ENCODE data around the gene NUS1. TPM values are rescaled to one million over a fixed set of nuclear protein-coding genes. Genes with fewer than 3 reads are reported as not detected.
"Not testable (repeated sequence)": the region's sequence is repeated elsewhere in the genome, so short reads cannot be mapped to it uniquely, and the experiment has no call there.

The NUS1 gene
- total RNA-seq, 4 donors from 2014 or later = 18.4 to 37.1 (median 23.0) TPM

GRCh38 chr6:117718895-117719294, 43.6 kb downstream of the NUS1 start:
- DNase-seq (ENCODE audit: low spot score) (no peak), ATAC-seq (ENCODE audit: low FRiP score) (no peak)
- TF ChIP-seq CTCF (IDR thresholded peaks at IDR 0.05) = no peak

GRCh38 chr6:117721520-117721919, 46.3 kb downstream of the NUS1 start:
- not testable (repeated sequence) for DNase-seq (ENCODE audit: low spot score); ATAC-seq (ENCODE audit: low FRiP score)

- no peak for TF ChIP-seq CTCF (IDR thresholded peaks at IDR 0.05)
- ATAC-seq (ENCODE audit: low FRiP score) (no peak), DNase-seq (ENCODE audit: low spot score) (no peak)
These were observed 53.4 kb downstream of the NUS1 start for GRCh38 chr6:117728626-117729025.

- no peak for DNase-seq (ENCODE audit: low spot score)
- ATAC-seq (ENCODE audit: low FRiP score) = no peak
- no peak for TF ChIP-seq CTCF (IDR thresholded peaks at IDR 0.05)
These were observed 54.3 kb downstream of the NUS1 start for GRCh38 chr6:117729613-117730012.

GRCh38 chr6:117733341-117733740, 58.1 kb downstream of the NUS1 start:
- DNase-seq (ENCODE audit: low spot score) (no peak), ATAC-seq (ENCODE audit: low FRiP score) (no peak)
- TF ChIP-seq CTCF (IDR thresholded peaks at IDR 0.05) = no peak

- ATAC-seq (ENCODE audit: low FRiP score) (no peak), DNase-seq (ENCODE audit: low spot score) (no peak)
- no peak for TF ChIP-seq CTCF (IDR thresholded peaks at IDR 0.05)
These were observed 64.6 kb downstream of the NUS1 start for GRCh38 chr6:117739869-117740268.

GRCh38 chr6:117740605-117741004, 65.3 kb downstream of the NUS1 start:
- no peak for TF ChIP-seq CTCF (IDR thresholded peaks at IDR 0.05)
- DNase-seq (ENCODE audit: low spot score) = no peak
- ATAC-seq (ENCODE audit: low FRiP score) = no peak

GRCh38 chr6:117750675-117751074, 75.4 kb downstream of the NUS1 start:
- not testable (repeated sequence) for ATAC-seq (ENCODE audit: low FRiP score); DNase-seq (ENCODE audit: low spot score)

Other genes starting within 250 kb of the NUS1 start
- not detected for gene ROS1, start 249.5 kb upstream of the NUS1 start, total RNA-seq
- gene DCBLD1, start 192.8 kb upstream of the NUS1 start, total RNA-seq = 10 to 100 TPM in 2 of 4 donors, 1 to 10 TPM in 2; 6.5 to 36.9 (median 11.2) TPM
- gene GOPC, start 73.0 kb upstream of the NUS1 start, total RNA-seq = 10 to 100 TPM; 15.0 to 25.7 (median 17.0) TPM
- 10 to 100 TPM in 1 of 4 donors, 1 to 10 TPM in 2, under 1 TPM in 1; 0.74 to 12.0 (median 2.3) TPM for gene SLC35F1, start 231.8 kb downstream of the NUS1 start, total RNA-seq

All from omental fat pad (tissue), 4 donors.